Esophagus squamous epithelium (tissue), 4 donors: ENCODE measurements around the gene MIEF1.

Experiments used
- POLR2A ChIP-seq, 4 donors: fragments of 450-650 bp; IDR thresholded peaks; one replicate each; pipeline ENCODE4 v1.6.1; 2017; ENCODE audit warnings: antibody characterized with exemption in 4 of 4, mild to moderate bottlenecking in 4 of 4, moderate library complexity in 3 of 4
- TF ChIP-seq, protein P1 (sequence below), 6 experiments: fragments of 450-650 bp in 4 of 6; fragments of 200-600 bp in 2 of 6; sonication (generic) in 2 of 6; IDR thresholded peaks; one replicate each; pipeline ENCODE4 v1.5.1; 2016 to 2019; ENCODE audit warnings: antibody characterized with exemption in 6 of 6, mild to moderate bottlenecking in 4 of 6, moderate library complexity in 4 of 6

DNA sequence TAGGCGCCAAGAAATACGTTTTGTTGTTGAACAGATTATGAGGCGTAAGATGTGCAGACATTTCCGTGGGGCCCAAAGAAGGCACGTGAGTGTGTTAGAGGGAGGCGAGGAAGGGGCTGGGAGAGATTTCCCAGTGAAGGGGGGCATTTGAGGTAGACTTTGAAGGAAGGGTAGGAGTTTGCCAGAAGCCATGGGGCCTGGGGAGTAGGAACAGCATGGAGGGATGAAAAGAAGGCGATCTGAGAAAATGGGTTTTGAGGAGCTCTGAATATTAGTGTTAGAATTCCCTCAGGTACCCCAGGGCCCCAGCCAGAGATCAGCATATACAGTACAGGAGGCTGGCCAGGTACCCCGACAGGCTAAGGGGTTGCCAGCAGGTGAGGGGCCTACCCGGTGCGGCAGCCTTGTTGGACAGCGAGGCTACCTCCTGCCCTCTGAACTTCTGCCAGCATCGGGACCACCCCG lies 414 bp upstream of the MIEF1 start:
- TF ChIP-seq, protein P1, sequence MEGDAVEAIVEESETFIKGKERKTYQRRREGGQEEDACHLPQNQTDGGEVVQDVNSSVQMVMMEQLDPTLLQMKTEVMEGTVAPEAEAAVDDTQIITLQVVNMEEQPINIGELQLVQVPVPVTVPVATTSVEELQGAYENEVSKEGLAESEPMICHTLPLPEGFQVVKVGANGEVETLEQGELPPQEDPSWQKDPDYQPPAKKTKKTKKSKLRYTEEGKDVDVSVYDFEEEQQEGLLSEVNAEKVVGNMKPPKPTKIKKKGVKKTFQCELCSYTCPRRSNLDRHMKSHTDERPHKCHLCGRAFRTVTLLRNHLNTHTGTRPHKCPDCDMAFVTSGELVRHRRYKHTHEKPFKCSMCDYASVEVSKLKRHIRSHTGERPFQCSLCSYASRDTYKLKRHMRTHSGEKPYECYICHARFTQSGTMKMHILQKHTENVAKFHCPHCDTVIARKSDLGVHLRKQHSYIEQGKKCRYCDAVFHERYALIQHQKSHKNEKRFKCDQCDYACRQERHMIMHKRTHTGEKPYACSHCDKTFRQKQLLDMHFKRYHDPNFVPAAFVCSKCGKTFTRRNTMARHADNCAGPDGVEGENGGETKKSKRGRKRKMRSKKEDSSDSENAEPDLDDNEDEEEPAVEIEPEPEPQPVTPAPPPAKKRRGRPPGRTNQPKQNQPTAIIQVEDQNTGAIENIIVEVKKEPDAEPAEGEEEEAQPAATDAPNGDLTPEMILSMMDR (IDR thresholded peaks at IDR 0.05) = no peak
- TF ChIP-seq POLR2A (IDR thresholded peaks at IDR 0.05) = no peak
